NCI-H1417 (cell line): ENCODE data around the gene GCKR.

Experiments used
- DNase-seq, 3 experiments: peaks; one replicate each; lab custom pipeline; 2025; lab: John Stamatoyannopoulos, UW

GCKR gene, protein sequence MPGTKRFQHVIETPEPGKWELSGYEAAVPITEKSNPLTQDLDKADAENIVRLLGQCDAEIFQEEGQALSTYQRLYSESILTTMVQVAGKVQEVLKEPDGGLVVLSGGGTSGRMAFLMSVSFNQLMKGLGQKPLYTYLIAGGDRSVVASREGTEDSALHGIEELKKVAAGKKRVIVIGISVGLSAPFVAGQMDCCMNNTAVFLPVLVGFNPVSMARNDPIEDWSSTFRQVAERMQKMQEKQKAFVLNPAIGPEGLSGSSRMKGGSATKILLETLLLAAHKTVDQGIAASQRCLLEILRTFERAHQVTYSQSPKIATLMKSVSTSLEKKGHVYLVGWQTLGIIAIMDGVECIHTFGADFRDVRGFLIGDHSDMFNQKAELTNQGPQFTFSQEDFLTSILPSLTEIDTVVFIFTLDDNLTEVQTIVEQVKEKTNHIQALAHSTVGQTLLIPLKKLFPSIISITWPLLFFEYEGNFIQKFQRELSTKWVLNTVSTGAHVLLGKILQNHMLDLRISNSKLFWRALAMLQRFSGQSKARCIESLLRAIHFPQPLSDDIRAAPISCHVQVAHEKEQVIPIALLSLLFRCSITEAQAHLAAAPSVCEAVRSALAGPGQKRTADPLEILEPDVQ

DNA sequence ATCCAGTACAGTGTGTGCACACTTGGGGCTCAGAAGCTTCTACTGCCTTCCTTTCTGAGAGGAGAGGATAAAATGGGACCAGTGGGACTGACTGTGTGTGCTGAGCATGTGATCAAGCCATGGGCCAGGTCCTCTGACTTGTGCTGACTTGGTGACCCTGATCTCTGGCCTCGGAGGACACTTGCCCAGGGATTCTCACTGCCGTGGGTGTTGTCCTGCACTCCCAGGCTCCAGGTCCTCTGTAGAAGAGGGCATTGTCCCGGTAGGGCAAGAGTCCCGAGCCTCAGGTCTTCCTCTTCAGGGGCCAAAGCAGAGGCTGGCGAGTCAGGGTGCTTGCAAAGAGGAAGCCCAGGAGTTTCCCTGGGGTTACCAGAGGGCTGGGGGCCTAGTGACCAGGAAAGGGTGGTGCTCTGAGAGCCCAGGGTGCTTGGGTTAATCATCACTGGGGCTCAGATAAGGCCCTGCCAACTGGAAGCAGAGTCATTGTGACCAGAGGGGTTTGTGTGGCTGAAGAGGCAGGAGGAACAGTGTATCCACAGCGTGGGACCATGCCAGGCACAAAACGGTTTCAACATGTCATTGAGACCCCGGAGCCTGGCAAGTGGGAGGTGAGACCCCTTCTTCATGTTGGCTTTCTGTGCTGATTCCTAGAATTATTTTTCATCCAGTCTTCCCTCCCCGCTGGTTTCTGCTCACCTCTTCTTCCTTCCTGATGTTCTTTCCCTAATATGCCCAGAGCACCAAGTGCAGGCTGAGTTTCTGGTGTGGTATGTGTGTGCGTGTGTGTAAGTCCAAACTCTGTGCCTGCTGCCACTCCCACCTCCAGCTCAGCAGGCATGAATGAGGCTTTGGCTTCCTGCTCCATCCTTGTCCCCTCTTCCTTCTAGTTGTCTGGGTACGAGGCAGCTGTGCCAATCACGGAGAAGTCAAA, at the start of gene GCKR:
Gene GCKR (plus strand): TSS at position 483 of the 931 bp plus-strand sequence. CDS start 66 bp downstream, at position 549.
- DNase-seq = no peak

DNA sequence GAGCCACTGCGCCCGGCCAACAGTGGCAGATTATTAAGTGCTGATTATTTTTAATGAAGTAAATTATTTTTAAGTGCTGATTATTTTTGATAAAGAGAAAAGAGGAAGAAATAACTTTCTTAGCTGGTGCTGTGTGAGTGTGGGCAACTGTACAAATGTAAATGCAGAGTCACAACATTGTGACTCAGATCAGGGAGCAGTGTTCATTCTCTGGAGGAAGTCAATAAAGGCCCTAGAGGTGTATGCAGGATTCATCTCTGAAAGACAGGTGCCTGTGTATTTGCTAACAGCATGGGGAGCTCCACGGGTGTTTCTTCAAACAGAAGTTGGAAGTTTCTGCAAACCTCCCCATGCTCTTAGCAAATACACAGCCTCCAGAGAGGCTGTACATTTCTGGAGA, 48.3 kb upstream of the GCKR start:
- DNase-seq = peak in 2 of 3 experiments; percentile 28 to 72

DNA sequence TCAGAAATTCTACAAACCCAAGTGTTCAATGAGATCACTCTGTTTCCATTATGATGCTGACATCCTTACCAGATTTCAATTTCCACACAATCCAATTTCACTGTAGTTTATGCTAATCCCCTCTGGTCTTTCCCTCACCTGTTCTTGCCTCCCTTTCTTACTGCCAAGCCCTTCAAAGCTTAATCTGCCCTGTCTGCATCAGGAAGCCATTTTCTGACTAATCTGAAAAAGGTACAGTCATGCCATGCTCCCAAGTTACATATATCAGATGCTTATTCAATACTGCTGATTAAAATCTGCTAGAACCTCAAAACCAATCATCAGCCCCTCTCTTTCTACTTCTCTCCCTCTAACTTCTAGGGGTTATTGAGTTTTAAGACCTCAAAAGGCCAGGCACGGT, 45.5 kb upstream of the GCKR start:
- no peak for DNase-seq

DNA sequence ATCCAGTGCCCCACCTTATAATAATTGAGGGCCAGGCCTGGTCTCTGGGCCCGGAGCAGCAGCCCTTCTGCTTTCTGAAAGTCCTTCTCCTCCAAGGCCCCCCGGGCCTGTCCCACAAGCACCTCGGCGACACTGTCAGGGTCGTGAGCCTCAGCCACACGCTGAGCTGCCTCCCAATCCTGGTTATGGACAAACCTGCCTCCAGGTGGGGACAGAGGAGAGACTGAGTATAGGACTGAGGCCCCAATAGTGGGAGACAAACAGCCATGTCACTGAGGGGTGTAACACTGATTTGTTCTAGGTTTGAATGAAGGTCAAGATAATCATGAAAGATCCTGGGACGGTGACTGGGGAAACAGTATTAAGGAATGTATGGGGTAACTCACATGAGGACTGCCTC, 42.7 kb upstream of the GCKR start:
- DNase-seq = no peak

DNA sequence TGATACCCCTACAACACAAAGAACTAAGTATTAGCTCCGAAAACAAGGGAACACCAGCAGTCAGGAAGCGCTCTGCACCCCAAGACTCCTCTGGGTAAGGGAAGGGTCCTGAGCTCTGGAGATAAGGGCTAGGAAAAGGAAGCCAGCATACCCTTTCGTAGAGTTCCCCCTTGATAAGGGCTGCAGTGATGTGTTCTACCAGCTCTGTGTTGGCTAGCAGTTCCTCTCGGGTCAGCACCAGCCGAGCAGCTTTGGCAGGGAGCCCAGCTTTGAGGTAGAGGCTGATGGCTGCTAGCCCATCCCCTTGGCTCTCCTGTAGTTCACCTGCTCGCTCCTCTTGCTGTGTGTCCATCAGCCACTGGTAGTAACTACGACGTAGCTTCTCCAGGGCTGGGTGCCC, 35.5 kb upstream of the GCKR start:
- no peak for DNase-seq

DNA sequence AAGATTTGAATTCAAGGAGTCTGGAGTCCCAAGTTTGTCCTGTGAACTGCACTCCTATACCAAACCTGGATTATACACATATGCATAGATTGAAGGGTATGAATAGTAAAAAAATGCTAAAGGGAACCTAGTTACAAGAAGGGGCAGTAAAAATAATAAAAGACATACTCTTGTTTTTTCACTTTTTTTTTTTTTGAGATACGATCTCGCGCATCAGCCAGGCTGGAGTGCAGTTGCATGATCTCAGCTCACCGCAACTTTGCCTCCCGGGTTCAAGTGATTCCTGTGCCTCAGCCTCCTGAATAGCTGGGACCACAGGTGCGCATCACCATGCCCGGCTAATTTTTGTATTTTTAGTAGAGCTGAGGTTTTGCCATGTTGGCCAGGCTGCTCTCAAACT, 32.2 kb upstream of the GCKR start:
- no peak for DNase-seq

DNA sequence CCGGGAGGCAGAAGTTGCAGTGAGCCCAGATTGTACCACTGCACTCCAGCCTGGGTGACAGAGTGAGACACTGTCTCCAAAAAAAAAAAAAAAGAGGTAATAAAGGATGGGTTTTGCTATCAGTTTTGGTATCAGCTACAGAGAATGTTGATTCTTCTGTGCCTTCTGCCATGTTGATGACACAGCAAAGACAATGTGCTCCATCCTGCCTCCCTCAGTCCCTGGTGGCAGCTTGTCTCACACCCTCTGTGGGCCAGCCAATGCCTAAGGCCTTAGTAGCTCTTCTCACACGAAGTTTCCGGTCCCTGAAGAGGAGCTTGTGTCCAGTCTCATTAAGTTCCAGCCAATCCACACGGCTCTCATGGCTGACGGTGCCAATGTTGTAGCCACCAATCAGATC, 24.7 kb upstream of the GCKR start:
- no peak for DNase-seq

DNA sequence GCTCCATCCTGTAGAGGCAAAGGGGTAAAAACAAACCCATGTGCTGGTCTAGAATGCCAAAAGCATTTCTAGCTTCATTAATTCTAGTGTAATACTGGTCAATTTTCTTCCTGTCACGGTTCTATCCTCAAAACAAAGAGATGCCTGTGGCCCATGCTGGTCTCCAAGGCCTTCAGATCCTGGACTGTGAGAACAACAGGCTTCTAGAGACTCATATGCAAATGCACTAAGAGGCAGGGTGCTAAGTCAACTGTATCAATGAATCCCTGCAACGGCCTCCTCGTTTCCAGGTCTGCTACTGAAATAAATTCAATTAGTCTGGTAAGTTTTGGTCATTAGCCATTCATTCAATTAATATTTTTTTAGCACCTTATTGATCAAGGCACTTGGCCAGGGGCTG, 11.1 kb upstream of the GCKR start:
- no peak for DNase-seq

DNA sequence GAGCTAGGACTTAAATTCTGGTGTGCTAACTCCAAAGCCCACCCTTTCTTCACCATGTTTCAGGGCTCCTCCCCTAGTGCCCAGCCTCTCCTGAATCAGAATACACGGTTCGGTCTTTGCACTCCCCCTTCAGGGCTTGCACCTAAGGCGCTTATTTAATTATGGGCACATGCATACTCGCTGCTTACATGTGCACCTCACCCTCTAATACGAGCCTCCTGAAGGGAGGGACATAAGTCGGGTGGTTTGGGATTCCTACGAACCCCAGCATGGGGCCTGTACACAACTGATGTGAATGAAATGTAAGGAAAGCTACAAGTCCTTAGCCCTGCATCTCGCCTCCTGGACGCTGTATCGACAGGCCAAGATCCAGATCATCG, 7.5 kb upstream of the GCKR start:
- DNase-seq = peak in 2 of 3 experiments; percentile 77 to 82

GRCh38 chr2:27489498-27490397, 6.9 kb upstream of the GCKR start, which contains the start of gene IFT172:
Gene IFT172, minus strand, starts transcription at chr2:27489743. Its CDS starts 90 bp downstream, at chr2:27489653.
- peak; percentile 100 for DNase-seq

- no peak for DNase-seq
Measured at GRCh38 chr2:27492557-27492956, 4.1 kb upstream of the GCKR start.

DNA sequence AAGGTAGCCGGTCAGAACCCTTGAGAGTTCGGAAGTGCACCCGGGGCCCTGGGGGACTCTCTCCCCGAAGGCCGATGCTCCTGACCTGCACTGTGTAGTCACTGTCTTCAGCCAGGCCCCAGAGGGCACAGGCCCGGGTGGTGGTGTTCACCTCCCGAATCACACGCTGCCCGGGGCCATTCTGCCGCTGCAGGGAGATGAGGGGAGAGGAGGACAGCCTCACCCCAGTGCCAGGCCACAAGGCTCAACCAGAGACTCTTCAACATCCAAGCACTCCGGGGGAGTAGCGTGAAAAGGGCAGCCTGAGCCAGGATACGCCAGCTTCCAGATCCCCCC, 2.7 kb upstream of the GCKR start:
- no peak for DNase-seq

DNA sequence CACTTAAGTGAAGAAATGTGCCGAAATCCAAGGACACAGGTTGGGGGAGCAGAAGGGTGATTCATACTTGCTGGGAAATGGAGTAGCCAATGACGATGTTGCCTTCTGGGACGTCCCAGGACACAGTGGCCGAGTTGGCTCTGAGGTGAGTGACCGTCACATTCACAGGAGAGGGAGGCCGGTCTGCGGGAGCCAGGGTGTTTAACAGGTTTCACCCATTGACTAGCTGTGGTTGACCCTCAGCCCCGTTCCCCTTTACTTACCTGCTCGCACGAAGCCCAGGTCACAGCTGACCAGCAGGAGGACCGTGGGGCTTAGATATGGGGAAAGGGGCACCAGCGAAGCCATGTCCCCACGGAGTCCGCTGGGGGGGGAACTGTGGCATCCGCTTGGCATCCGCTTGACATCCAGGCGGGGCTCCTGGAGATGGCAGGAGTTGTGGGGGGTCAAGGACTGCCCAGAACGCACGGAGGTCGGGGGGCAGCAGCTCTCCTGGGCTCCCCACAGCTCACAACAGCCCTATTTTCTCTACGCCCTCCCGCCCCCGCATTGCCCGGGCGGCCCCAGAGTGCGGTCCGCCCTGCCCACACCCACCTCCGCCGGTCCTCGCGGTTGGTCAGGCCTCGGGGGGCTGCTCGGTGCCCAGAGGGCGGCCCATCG, 2.2 kb upstream of the GCKR start:
- no peak for DNase-seq

DNA sequence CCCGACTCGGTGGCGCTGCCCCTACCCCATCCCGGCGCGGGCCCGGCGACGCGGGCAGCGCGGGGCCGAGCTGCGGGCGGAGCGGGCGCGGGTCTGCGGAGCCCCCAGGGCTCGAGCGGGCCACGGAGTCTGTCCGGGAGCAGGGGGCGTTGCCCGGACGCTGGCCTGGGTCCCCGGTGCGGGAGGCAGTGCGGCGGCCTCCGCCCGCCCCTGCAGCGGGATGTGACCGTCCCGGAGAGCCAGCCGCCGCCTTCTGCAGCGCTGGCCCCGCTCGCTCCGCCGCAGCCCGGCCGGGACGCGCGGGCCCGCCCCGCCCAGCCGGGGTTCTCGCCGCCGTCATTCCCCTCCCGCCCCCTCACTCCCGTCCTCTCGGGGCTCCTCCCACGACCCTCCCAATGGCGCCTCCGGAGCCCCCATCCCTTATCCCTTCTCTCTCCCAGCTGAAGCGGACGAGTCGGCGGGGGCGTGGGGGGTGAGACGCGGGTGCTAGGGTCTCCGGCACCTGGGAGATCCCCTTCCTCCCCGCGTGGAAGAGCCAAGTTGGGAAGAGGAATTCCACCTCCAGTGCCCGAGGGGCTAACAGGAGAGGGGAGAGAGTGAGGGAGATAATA, 1.6 kb upstream of the GCKR start, which contains the start of gene FNDC4:
Gene FNDC4 (minus strand): TSS at position 257 of the 611 bp plus-strand sequence. CDS start 521 bp downstream, outside the sequence.
- DNase-seq = peak in 2 of 3 experiments; percentile 48 to 53

DNA sequence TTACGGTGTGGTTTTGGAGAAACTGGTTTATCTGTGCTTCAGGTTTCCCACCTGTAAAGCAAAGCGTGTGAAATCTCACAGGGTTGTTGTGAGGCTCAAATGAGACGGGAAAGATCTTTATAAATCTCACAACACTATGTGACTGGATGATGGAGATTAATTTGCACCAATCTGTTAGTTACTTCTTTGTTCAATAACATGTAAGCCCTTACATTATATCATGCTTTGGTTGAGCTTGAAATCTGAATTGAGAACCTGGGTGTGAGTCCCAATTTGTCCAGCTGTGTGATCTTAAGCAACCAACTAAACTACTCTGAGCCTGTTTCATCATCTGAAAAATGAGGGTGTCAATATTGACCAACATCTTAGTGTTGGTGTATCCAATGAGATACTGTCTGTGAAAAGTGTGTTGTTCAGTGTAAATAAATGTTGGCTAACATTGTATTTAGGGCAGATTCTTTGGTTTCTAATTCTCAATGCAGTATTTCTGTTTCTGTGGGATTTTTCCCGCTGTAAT, 741 bp upstream of the GCKR start:
- DNase-seq = no peak

- DNase-seq = no peak
Measured at GRCh38 chr2:27497288-27497627, 619 bp downstream of the GCKR start.

- no peak for DNase-seq
Measured at GRCh38 chr2:27498975-27499374, 2.3 kb downstream of the GCKR start.

DNA sequence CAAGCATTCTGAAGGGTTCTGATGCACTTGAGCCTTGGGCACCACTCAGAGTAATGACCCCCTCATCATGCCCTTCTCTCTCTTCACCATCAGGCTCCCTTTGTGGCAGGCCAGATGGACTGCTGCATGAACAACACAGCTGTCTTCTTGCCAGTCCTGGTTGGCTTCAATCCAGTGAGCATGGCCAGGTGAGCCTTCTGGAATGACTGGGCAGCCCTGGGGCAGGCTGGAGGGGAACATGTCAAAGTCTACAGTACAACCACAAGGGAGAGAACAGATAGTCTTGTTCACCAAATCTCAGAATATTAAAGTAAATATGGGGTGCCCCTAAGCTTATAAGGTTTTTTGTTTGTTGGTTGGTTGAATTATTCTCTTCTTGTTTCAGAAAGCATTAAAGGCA, 4.4 kb downstream of the GCKR start:
- peak in 1 of 3 experiments; percentile 18 for DNase-seq

DNA sequence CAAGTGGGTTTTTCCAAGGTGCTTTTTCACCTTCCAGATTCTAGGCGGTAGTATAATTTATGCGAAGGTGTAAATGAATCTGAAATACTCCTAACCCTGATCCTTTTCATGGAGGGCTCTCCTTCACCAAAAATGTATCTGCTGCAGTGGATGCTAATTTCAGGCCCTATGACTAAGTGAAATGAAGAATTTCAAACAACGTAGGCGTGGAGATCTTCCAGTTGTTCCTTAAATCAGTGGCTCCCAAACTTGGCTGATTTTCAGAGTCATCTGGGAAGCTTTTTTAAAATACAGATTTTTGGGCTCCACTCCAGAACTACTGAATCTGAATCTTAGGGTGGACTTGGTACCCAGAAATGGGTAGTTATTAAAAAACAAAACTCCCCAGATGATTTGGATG, 5.5 kb downstream of the GCKR start:
- no peak for DNase-seq

DNA sequence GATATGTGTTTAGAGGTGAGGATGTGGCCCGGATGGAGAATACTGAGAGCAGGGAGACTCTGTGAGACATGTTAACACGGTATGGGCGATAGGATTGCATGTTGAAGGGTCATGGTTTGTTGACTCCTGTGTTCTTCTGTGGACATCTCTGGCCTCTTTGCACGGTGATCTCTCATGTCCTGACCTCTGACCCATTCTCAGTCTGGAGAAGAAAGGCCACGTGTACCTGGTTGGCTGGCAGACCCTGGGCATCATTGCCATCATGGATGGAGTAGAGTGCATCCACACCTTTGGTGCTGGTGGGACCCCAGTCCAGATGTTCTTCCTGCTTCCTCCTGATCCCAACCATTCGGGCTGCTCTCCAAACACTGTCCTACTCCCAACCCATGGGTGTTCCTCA, 9.9 kb downstream of the GCKR start:
- DNase-seq = no peak
